H1 (cell line): ENCODE measurements around the gene ATF3. TPM values are rescaled to one million over a fixed set of nuclear protein-coding genes. Genes with fewer than 3 reads are reported as not detected.

Experiments used
- CTCF ChIA-PET: fragments of 300-600 bp; sonication (Branson Sonifier 250); formaldehyde crosslinking; loops from one replicate; lab custom pipeline; 2021; ENCODE audit not compliant: partially characterized antibody; lab: Charles Lee
- POLR2A ChIA-PET: fragments of 300-600 bp; sonication (Branson Sonifier 250); formaldehyde crosslinking; loops from one replicate; lab custom pipeline; 2021; ENCODE audit warnings: inconsistent platforms; ENCODE audit not compliant: partially characterized antibody; lab: Charles Lee
- DNase-seq, 2 experiments: peaks; one replicate each; pipeline versions ENCODE4 v3.0.0 to v3.0.0-alpha.2; 2010 to 2022; ENCODE audit warnings: low spot score in 2 of 2, low read depth in 1 of 2, mixed read lengths in 1 of 2
- FAIRE-seq: peaks from 2 replicates; lab custom pipeline; 2011; peaks lifted over from hg19 to GRCh38; lab: Jason Lieb, UNC
- H2AFZ ChIP-seq: 2 replicates; pipeline ENCODE4 v1.8.1; 2012; ENCODE audit warnings: low read length, inconsistent platforms
- H2AK5ac ChIP-seq: 2 replicates; pipeline ENCODE4 v1.6.1; 2013; ENCODE audit warnings: low read depth, low read length
- H2BK120ac ChIP-seq: replicated peaks from 2 replicates; pipeline ENCODE3; 2013; ENCODE audit warnings: low read depth, low read length, inconsistent platforms
- H2BK12ac ChIP-seq: 2 replicates; pipeline ENCODE4 v1.6.1; 2013; ENCODE audit warnings: low read depth, low read length
- H2BK15ac ChIP-seq: 2 replicates; pipeline ENCODE4 v1.6.1; 2013; ENCODE audit warnings: low read length
- H2BK20ac ChIP-seq: 2 replicates; pipeline ENCODE4 v1.6.1; 2013; ENCODE audit warnings: low read length
- H2BK5ac ChIP-seq: 2 replicates; pipeline ENCODE4 v1.6.1; 2013; ENCODE audit warnings: low read depth, low read length
- H3K14ac ChIP-seq: 2 replicates; pipeline ENCODE4 v1.6.1; 2013; ENCODE audit warnings: inconsistent platforms; ENCODE audit not compliant: insufficient read length
- H3K18ac ChIP-seq: 2 replicates; pipeline ENCODE4 v1.6.1; 2013; ENCODE audit warnings: low read length; ENCODE audit errors: extremely low read depth
- H3K23ac ChIP-seq: 2 replicates; pipeline ENCODE4 v1.6.1; 2013; ENCODE audit warnings: inconsistent platforms; ENCODE audit not compliant: insufficient read length
- H3K23me2 ChIP-seq: 2 replicates; pipeline ENCODE4 v1.6.1; 2013; ENCODE audit warnings: low read depth, low read length
- H3K27ac ChIP-seq: 2 replicates; pipeline ENCODE4 v1.6.1; 2011; ENCODE audit warnings: low read depth, low read length, inconsistent platforms
- H3K27me3 ChIP-seq, 4 experiments: replicated peaks in 1 of 4; 1 replicate in 1 of 4; 2 replicates in 3 of 4; pipeline versions ENCODE4 v1.6.1 to v1.8.1; 2011 to 2013; ENCODE audit warnings: low read length in 3 of 4, mild to moderate bottlenecking in 3 of 4, inconsistent platforms in 2 of 4, mixed read lengths in 2 of 4, moderate library complexity in 1 of 4; ENCODE audit not compliant: control insufficient read depth in 3 of 4, insufficient read depth in 3 of 4; ENCODE audit errors: extremely low read depth in 1 of 4
- H3K36me3 ChIP-seq, 4 experiments: 2 replicates each; pipeline versions ENCODE4 v1.6.1 to v1.8.1; 2011 to 2013; ENCODE audit warnings: mild to moderate bottlenecking in 4 of 4, low read length in 3 of 4, moderate library complexity in 2 of 4, control low read depth in 1 of 4, inconsistent platforms in 1 of 4; ENCODE audit not compliant: insufficient read depth in 4 of 4, control insufficient read depth in 2 of 4
- H3K4ac ChIP-seq: replicated peaks from 2 replicates; pipeline ENCODE3; 2013; ENCODE audit warnings: low read length, low read depth, mixed read lengths, inconsistent platforms; ENCODE audit not compliant: insufficient read length
- H3K4me1 ChIP-seq, 4 experiments: replicated peaks in 1 of 4; 1 replicate in 1 of 4; 2 replicates in 3 of 4; pipeline versions ENCODE4 v1.6.1 to v1.8.1; 2011 to 2013; ENCODE audit warnings: low read length in 3 of 4, inconsistent platforms in 2 of 4, mixed read lengths in 1 of 4; ENCODE audit not compliant: insufficient read depth in 4 of 4, control insufficient read depth in 3 of 4
- H3K4me2 ChIP-seq, 2 experiments: 2 replicates each; pipeline versions ENCODE4 v1.6.1 to v1.8.1; 2011 to 2013; ENCODE audit warnings: low read depth in 2 of 2, low read length in 2 of 2, control low read depth in 1 of 2, inconsistent platforms in 1 of 2, mild to moderate bottlenecking in 1 of 2; ENCODE audit not compliant: insufficient read depth in 1 of 2
- H3K4me3 ChIP-seq, 4 experiments: fragments of 200-600, 300-600 bp in 1 of 4; sonication (generic), shearing (Covaris generic), sonication (Bioruptor Twin) in 1 of 4; 2 replicates each; pipeline versions ENCODE4 v1.5.1 to v1.8.1; 2011 to 2016; ENCODE audit warnings: low read length in 4 of 4, low read depth in 3 of 4, control low read depth in 2 of 4, inconsistent platforms in 2 of 4, mild to moderate bottlenecking in 2 of 4, mixed read lengths in 1 of 4, moderate library complexity in 1 of 4; ENCODE audit not compliant: insufficient read depth in 2 of 4; ENCODE audit errors: extremely low read depth in 1 of 4
- H3K56ac ChIP-seq: replicated peaks from 2 replicates; pipeline ENCODE3; 2013; ENCODE audit warnings: low read depth, mild to moderate bottlenecking, mixed read lengths, low read length, inconsistent platforms; ENCODE audit not compliant: insufficient read length
- H3K79me1 ChIP-seq: 2 replicates; pipeline ENCODE4 v1.6.1; 2013; ENCODE audit warnings: low read depth, low read length, control low read depth
- H3K79me2 ChIP-seq, 2 experiments: 2 replicates each; pipeline versions ENCODE4 v1.6.1 to v1.8.1; 2012 to 2013; ENCODE audit warnings: low read length in 2 of 2, mild to moderate bottlenecking in 2 of 2, inconsistent platforms in 1 of 2; ENCODE audit not compliant: insufficient read depth in 2 of 2, control insufficient read depth in 1 of 2
- H3K9ac ChIP-seq, 4 experiments: replicated peaks in 1 of 4; 1 replicate in 1 of 4; 2 replicates in 3 of 4; pipeline versions ENCODE4 v1.6.1 to v1.8.1; 2011 to 2013; ENCODE audit warnings: low read depth in 3 of 4, low read length in 3 of 4, control low read depth in 2 of 4, mild to moderate bottlenecking in 2 of 4, moderate library complexity in 2 of 4, inconsistent platforms in 1 of 4; ENCODE audit errors: extremely low read depth in 1 of 4
- H3K9me3 ChIP-seq, 2 experiments: 2 replicates each; pipeline versions ENCODE4 v1.6.1 to v1.8.1; 2012 to 2013; ENCODE audit warnings: mild to moderate bottlenecking in 2 of 2, moderate library complexity in 2 of 2, control low read depth in 1 of 2, inconsistent platforms in 1 of 2, low read depth in 1 of 2, low read length in 1 of 2, mixed read lengths in 1 of 2; ENCODE audit not compliant: insufficient read depth in 2 of 2
- H4K20me1 ChIP-seq, 2 experiments: replicated peaks in 1 of 2; 2 replicates each; pipeline versions ENCODE3 to v1.8.1; 2011 to 2013; ENCODE audit warnings: inconsistent platforms in 2 of 2, low read length in 2 of 2, mild to moderate bottlenecking in 1 of 2; ENCODE audit not compliant: insufficient read depth in 2 of 2, control insufficient read depth in 1 of 2
- H4K5ac ChIP-seq: 2 replicates; pipeline ENCODE4 v1.6.1; 2013; ENCODE audit warnings: low read length, low read depth, mixed read lengths, inconsistent platforms; ENCODE audit not compliant: insufficient read length
- H4K8ac ChIP-seq: 2 replicates; pipeline ENCODE4 v1.8.0; 2013; ENCODE audit warnings: mild to moderate bottlenecking, moderate library complexity, low read length, inconsistent platforms; ENCODE audit not compliant: insufficient read depth; ENCODE audit errors: extremely low read depth
- H4K91ac ChIP-seq: replicated peaks from 2 replicates; pipeline ENCODE3; 2013; ENCODE audit warnings: low read length, mixed read lengths, inconsistent platforms; ENCODE audit not compliant: insufficient read length
- BRCA1 ChIP-seq: IDR thresholded peaks from 2 replicates; pipeline ENCODE4 v1.6.1; 2012; ENCODE audit warnings: low read depth, low read length, improper control_type of control experiment
- CBX5 ChIP-seq: fragments of 300-800, 300-1000 bp; sonication (generic); IDR thresholded peaks from 2 replicates; pipeline ENCODE4 v1.7.1; 2016; ENCODE audit warnings: antibody characterized with exemption, low read length, low read depth
- CBX8 ChIP-seq: fragments of 300-800, 300-1000 bp; sonication (generic); IDR thresholded peaks from 2 replicates; pipeline ENCODE4 v1.7.1; 2016; ENCODE audit warnings: low read depth, low read length, borderline replicate concordance
- CREB1 ChIP-seq: IDR thresholded peaks from 2 replicates; pipeline ENCODE4 v1.6.1; 2012; ENCODE audit warnings: inconsistent platforms
- EZH2 ChIP-seq: fragments of 200-600 bp; sonication (generic); IDR thresholded peaks from 2 replicates; pipeline ENCODE4 v1.7.1; 2012; ENCODE audit warnings: low read depth, mild to moderate bottlenecking, moderate library complexity, low read length, inconsistent platforms; ENCODE audit not compliant: severe bottlenecking
- HDAC6 ChIP-seq: IDR thresholded peaks from one replicate; pipeline ENCODE4 v1.7.1; 2012; ENCODE audit warnings: low read depth, mild to moderate bottlenecking, inconsistent platforms, low read length, moderate library complexity
- MAX ChIP-seq: IDR thresholded peaks from 2 replicates; pipeline ENCODE4 v1.6.1; 2012; ENCODE audit warnings: inconsistent platforms
- NANOG ChIP-seq: IDR thresholded peaks from 2 replicates; pipeline ENCODE4 v1.6.1; 2011; ENCODE audit warnings: low read length, low read depth, mild to moderate bottlenecking, inconsistent platforms; ENCODE audit not compliant: insufficient read depth, poor library complexity, severe bottlenecking
- POLR2AphosphoS5 ChIP-seq: IDR thresholded peaks from 2 replicates; pipeline ENCODE4 v1.6.1; 2011; ENCODE audit warnings: low read depth, low read length
- RXRA ChIP-seq: IDR thresholded peaks from 2 replicates; pipeline ENCODE4 v1.6.1; 2011; ENCODE audit warnings: low read depth, mild to moderate bottlenecking, low read length, moderate library complexity; ENCODE audit not compliant: insufficient read depth
- SP1 ChIP-seq: IDR thresholded peaks from 2 replicates; pipeline ENCODE4 v1.6.1; 2011; ENCODE audit warnings: low read depth, low read length
- SUZ12 ChIP-seq: fragments of 200-600 bp; sonication (generic); IDR thresholded peaks from 2 replicates; pipeline ENCODE4 v1.6.1; 2012; ENCODE audit warnings: mild to moderate bottlenecking, inconsistent platforms, low read length, moderate library complexity, mixed read lengths
- TAF1 ChIP-seq: IDR thresholded peaks from 2 replicates; pipeline ENCODE4 v1.6.1; 2011; ENCODE audit warnings: mild to moderate bottlenecking, low read depth, low read length
- WGBS, 2 experiments: shearing (Covaris generic) in 1 of 2; methylation state at CpG; one replicate each; pipeline versions ENCODE4 v1.1.6 to v1.1.7; 2013 to 2015; ENCODE audit warnings: low lambda C conversion rate in 2 of 2, mixed read lengths in 2 of 2, inconsistent platforms in 1 of 2, low coverage in 1 of 2, missing lambda C conversion rate in 1 of 2; ENCODE audit not compliant: insufficient replicate concordance in 2 of 2, insufficient coverage in 1 of 2, insufficient read length in 1 of 2; ENCODE audit errors: extremely low coverage in 1 of 2, missing lambda C conversion rate in 1 of 2; 5-methylcytosine and 5-hydroxymethylcytosine counted together
- polyA plus RNA-seq, 7 experiments: library from polyadenylated mRNA; depleted of rRNA in 3 of 7; stranded (reverse) in 5 of 7; unstranded in 2 of 7; fragments of >200 nt in 5 of 7; fragments of 200-250 nt in 2 of 7; gene quantifications; 1 replicate in 5 of 7; 2 replicates in 1 of 7; 4 replicates in 1 of 7; pipeline versions ENCODE4 v1.2.1 to v1.2.3, GENCODE V29; 2011 to 2013; ENCODE audit warnings: missing spikeins in 2 of 7, mixed read lengths in 2 of 7
- total RNA-seq: library from RNA; stranded (reverse); fragmentation: NEBNext Ultra II Directional; extraction: Animal tissue kit (Norgen Biotek cat#: 25700); gene quantifications from 2 replicates; pipeline ENCODE4 v1.2.1, GENCODE V29; 2021
- TF ChIP-seq, protein P1 (sequence below): IDR thresholded peaks from 2 replicates; pipeline ENCODE4 v1.6.1; 2011; ENCODE audit warnings: low read depth, mild to moderate bottlenecking, low read length; ENCODE audit not compliant: insufficient read depth

The ATF3 gene
- total and polyA plus RNA-seq, 2 of the 8 experiments (the other 6 are each of a cell fraction or from before 2014, with no cell fraction given) = 12.2 to 27.7 TPM

DNA sequence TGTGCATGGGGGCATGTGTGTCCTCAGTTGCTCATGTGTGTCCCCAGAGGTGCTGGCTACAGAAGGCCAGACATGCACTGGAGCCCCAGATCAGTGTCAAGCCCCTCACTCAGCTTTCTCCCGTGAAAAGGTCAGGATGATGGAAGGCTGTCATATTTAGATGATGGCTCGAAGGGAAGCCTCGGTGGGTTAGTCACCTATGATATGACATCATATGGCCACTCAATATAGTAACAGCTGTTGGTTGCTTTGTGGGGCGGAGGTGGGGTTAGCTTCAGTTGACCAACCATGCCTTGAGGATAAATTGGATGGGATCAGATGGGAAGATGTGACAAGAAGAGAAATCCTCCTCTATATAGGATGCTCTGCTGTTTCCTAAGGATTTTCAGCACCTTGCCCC is 43.5 kb upstream of the ATF3 start:
- Histone ChIP-seq H4K8ac (no peak overlapping the region), H3K23ac (no peak overlapping the region), H3K9me3 (no peaks in the 10 kb centered on the region), H3K56ac (no peak overlapping the region), H3K4me2 (no peak overlapping the region), H3K79me1 (no peaks in the 10 kb centered on the region), H3K14ac (no peak overlapping the region), H2BK120ac (no peak overlapping the region), H3K23me2 (no peaks in the 10 kb centered on the region), H2BK20ac (no peak overlapping the region), H3K27me3 (no peaks in the 10 kb centered on the region), H3K4ac (no peak overlapping the region), H2BK5ac (no peak overlapping the region), H3K36me3 (no peaks in the 10 kb centered on the region), H2AK5ac (no peak overlapping the region; the same call in 1 of the 2 replicates), H3K27ac (no peak overlapping the region), H3K9ac (no peak overlapping the region), H3K4me3 (no peak overlapping the region), H4K5ac (no peak overlapping the region), H3K18ac (no peak overlapping the region), H4K91ac (no peak overlapping the region), H2BK12ac (no peak overlapping the region), H4K20me1 (no peaks in the 10 kb centered on the region), H3K4me1 (peaks cover 0 to 5% (median 0%) of the 10 kb centered on the region in 4 experiments; a peak in 1 of 7 replicates), H2BK15ac (no peak overlapping the region), H3K79me2 (no peaks in the 10 kb centered on the region), H2AFZ (no peak overlapping the region)
- CTCF ChIA-PET = interaction anchor here (0.7 to 1.0 kb wide), 2 partner anchors 18 to 88 kb away, joined by 3 read pairs; no protein-coding TSS in a partner anchor
- POLR2A ChIA-PET = interaction anchor here (3.6 kb wide), 1 partner anchor 43 kb away, joined by 18 read pairs; the partner anchor contains the start of gene ATF3
- 97% methylated on average over 4 of the region's 4 CpGs; no CpG with 5 or more reads in 1 of the 2 experiments for WGBS, 2 experiments
- no peak for FAIRE-seq
- DNase-seq = no peak
- TF ChIP-seq, protein P1, sequence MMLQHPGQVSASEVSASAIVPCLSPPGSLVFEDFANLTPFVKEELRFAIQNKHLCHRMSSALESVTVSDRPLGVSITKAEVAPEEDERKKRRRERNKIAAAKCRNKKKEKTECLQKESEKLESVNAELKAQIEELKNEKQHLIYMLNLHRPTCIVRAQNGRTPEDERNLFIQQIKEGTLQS = no peak
- TF ChIP-seq EZH2 (no peak), NANOG (no peak), MAX (no peak), TAF1 (no peak), POLR2AphosphoS5 (no peak), RXRA (no peak), SP1 (no peak), CBX5 (no peak), BRCA1 (no peak), CREB1 (no peak), HDAC6 (no peak), SUZ12 (no peak), CBX8 (no peak)
